Measurements from ENCODE around the gene MAMLD1.

DNA sequence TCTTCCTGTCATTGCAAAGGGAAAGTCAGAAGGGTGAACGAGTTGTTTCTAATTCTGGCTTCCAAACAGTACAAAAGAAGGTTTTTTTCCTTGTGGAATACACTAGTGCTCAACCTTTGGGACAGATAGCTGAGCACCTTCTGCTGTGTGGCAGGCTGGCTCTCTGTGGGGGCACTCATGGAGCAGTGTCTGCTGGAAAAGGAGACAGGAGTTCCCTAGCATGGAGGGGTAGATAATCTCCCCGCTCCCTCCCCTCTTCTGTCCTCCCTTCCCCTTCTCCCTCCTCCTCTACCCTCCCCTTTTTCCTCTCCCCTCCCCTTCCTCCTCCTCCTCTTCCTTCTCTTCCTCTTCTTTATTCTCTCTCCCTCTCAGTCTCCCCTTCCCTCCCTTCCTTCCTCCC, 142.9 kb downstream of the MAMLD1 start:
- no peak for TF ChIP-seq GATA2 (IDR thresholded peaks at IDR 0.05; ENCODE audit: low read depth, low read length)
- TF ChIP-seq GATA3 (IDR thresholded peaks at IDR 0.05; ENCODE audit: low read depth, low read length), result no peak
